Breast epithelium (tissue), 3 donors: ENCODE data around the gene CRYBB3.

Experiments used
- POLR2A ChIP-seq: fragments of 450-650 bp; IDR thresholded peaks from one replicate; pipeline ENCODE4 v1.6.1; 2016; ENCODE audit warnings: antibody characterized with exemption, mild to moderate bottlenecking, moderate library complexity
- POLR2AphosphoS5 ChIP-seq, 3 donors: sonication (generic); formaldehyde crosslinking; IDR thresholded peaks; one replicate each; pipeline ENCODE4 v1.6.1; 2017; ENCODE audit warnings: antibody characterized with exemption in 3 of 3
- TF ChIP-seq, protein P1 (sequence below), 3 donors: fragments of 450-650 bp; IDR thresholded peaks; one replicate each; pipeline ENCODE4 v1.5.1; 2016 to 2017; ENCODE audit warnings: antibody characterized with exemption in 3 of 3, mild to moderate bottlenecking in 3 of 3, moderate library complexity in 3 of 3

GRCh38 chr22:25165785-25166184 lies 33.9 kb upstream of the CRYBB3 start:
- TF ChIP-seq POLR2A (no peak), POLR2AphosphoS5 (IDR thresholded peaks at IDR 0.05) (no peak)
- TF ChIP-seq, protein P1, sequence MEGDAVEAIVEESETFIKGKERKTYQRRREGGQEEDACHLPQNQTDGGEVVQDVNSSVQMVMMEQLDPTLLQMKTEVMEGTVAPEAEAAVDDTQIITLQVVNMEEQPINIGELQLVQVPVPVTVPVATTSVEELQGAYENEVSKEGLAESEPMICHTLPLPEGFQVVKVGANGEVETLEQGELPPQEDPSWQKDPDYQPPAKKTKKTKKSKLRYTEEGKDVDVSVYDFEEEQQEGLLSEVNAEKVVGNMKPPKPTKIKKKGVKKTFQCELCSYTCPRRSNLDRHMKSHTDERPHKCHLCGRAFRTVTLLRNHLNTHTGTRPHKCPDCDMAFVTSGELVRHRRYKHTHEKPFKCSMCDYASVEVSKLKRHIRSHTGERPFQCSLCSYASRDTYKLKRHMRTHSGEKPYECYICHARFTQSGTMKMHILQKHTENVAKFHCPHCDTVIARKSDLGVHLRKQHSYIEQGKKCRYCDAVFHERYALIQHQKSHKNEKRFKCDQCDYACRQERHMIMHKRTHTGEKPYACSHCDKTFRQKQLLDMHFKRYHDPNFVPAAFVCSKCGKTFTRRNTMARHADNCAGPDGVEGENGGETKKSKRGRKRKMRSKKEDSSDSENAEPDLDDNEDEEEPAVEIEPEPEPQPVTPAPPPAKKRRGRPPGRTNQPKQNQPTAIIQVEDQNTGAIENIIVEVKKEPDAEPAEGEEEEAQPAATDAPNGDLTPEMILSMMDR (IDR thresholded peaks at IDR 0.05): no peak
